Caki2 (cell line): Measurements from ENCODE around the gene RAD51B. TPM values are rescaled to one million over a fixed set of nuclear protein-coding genes. Genes with fewer than 3 reads are reported as not detected.

Source experiments
- DNase-seq: peaks from one replicate; pipeline ENCODE4 v3.0.0-alpha.2; 2015; ENCODE audit warnings: low read depth
- in situ Hi-C: cut with HindIII; loops from 2 replicates; pipeline ENCODE4 v1.10.0; 2016; ENCODE audit warnings: low sequenced_read_pairs, low pct_unique_long_range_greater_than_20kb, mixed read lengths
- total RNA-seq: library from RNA; depleted of rRNA; stranded (reverse); fragments of >200 nt; shearing (Covaris generic); gene quantifications from 2 replicates; pipeline ENCODE4 v1.2.3, GENCODE V29; 2014; ENCODE audit warnings: low replicate concordance

Gene RAD51B
- total RNA-seq, 1 experiment from 2014 or later = 20.8 TPM

DNA sequence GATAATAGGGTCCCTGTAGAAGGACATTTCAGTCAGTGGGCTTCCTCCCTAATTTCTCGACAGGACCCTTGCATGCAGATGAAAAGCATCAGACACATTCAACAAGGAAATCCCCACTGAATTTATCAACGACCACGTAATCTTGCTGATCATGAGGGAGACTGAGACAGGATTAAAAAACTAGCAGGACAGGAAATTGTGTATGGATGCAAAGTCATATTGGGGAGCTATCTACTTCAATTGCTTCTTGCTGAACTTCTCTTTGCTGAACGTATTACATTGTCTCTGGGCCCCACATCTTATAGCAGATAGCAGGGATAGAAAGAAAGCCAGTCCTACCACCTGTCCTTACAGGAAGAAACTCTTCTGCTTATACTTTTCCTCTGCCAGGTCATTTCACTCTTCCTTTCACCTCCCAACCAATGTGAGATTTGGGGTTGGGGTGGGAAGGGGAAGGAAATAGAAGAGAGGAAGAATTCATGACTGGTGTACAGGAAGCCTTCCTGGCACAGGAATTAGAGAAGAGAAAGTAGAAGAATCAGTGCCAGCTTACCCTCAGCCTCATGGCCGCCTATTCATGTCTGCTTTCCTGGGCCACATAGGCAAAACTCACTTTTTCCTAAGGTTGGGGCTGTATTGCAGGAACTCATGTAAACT, 640.0 kb downstream of the RAD51B start:
- in situ Hi-C loops = no loop called here

DNA sequence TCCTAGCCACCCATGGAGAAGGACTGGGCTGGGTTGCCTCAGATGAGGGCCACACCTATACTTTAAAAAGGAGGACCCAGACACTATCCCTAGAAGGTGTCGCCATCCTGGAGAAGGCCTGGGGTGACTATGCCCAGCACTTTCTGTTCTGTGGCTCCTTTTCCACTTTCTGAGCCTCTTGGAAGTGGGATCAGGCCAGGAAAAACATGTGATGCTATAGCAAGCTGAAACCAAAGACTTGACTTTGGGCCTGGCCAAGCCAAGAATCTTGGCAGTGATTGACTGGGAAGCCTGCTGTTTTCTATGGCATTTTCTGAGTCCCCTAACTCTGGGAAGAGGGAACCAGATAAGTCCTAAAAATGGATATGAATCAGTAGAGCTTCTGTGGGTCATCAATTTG, 641.0 kb downstream of the RAD51B start:
- DNase-seq = no peak

More for the DNA sequence above, 640.0 kb downstream of the RAD51B start:
- no peak for DNase-seq

DNA sequence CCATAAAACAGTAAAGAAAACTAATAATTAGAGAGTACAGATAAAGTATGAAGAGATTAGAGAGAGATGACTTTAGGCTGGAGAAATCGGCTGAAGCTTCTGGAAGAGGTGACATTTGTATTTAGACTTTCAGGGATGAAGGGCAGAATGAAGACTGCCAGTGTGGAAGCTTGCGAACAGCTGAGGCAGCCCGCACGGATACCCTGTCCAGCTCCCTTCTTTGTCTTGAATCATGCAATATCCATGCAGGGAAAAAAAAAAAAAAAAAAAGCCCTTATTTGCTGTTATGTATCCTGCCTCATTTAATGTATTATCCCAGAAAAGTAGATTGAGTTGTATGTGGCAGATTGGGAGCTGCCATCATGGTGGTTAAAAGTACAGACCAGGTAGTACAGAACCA, 641.5 kb downstream of the RAD51B start:
- in situ Hi-C loops = no loop called here
- no peak for DNase-seq

More for the DNA sequence above, 641.0 kb downstream of the RAD51B start:
- in situ Hi-C loops = no loop called here

DNA sequence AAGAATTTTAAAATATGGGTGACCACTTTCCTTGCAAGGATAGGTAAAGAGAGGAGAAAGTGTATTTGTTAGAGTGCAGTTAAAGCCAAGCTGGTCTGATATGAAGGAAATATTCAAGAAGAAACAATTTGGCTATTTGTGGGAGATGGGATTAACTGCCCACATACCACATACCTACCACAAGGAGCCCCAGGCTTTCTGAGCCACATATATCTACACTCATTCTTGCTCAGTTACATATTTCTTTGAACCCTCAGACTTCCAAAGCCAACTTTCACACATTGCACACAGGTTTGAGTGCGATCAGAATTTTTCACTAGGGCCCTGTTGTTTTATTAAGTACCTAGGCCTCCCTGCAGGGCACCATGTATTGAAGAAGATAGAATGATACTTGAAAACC, 643.1 kb downstream of the RAD51B start:
- DNase-seq = no peak
- in situ Hi-C loops = no loop called here

DNA sequence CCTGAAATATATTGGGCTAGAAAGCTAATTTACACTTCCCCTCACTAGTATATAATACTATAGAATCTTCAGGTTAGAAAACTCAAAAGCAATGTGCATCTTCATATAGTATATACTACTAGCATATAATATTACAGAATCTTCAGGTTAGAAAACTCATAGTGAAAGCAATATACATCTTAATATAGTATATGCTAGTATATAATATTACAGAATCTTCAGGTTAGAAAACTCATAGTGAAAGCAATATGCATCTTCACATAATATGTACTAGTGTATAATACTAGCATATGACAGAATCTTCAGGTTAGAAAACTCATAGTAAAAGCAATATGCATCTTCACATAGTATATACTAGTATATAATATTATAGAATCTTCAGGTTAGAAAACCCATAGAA, 643.7 kb downstream of the RAD51B start:
- no peak for DNase-seq
- in situ Hi-C loops = no loop called here

DNA sequence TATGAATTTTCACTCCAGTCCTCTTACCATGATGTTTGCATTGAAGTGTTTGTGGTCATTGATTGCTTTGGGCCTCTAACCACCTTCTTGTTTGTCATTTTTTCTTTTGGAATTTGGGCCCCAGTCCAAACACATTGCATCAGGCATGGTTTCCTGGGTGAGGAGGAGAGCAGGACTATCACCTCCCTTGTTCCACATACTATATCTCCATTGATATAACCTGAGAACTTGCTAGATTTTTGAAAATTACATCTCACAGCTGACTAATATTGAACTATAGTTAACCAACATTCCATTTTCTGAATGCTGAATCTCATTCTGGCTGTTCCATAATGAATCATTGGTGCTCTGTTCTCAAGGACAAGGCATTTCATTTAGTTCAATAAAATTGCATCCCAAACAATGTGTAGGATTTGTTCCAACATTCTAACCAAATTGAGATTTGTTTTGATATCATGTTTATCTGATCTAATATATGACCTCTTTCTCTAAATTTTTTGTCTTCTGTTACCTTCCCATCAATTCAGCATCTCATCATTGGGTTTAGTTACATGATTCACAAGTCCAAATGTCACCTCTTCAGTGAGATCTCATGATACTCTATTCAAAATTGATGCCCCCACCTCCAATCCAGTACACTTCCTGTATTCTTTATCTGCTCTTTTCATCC, 644.3 kb downstream of the RAD51B start:
- in situ Hi-C loops = no loop called here
- no peak for DNase-seq

DNA sequence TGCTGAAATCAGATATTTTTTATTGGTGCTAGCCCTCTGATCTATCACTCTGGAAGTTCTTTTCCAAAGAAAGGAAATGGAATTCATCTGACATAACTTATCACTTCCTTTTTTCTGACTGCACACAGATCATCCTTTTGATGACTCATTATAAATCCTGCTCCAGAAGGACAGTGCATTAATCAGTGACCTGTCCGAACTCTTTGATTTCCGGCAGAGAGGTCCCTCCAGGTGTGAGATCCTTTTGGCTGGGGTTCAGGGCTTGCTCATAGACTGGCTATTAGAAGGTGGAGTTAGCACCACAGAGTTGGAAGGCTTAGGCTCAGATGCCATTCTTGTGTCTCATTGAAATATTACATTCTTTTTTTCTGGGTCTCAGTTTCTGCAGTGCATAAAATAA, 645.1 kb downstream of the RAD51B start:
- in situ Hi-C loops = no loop called here
- peak; percentile 43 for DNase-seq

DNA sequence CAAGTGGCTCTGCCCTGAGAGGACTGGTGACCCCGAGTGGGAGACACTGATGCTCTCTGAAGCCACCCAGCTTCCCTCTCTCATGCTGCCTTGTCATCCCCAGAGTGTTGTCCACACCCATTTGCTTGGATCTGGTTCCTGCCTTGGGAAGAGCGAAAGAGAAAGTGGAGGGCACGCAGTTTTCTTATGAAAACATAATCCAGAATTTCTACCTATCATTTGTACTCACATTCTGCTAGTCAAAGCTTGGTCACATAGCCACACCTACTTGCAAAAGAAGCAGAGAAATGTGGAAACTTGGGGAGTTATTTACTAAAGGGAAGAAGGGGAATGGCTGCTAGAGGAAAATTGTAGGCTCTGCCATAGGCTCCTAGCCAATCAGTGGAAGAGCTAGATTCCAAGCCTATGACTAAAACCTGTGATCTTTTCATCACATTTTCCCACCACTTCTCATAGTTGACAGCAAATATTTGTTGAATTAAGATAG, 647.0 kb downstream of the RAD51B start:
- DNase-seq = peak; percentile 87
- in situ Hi-C loops = no loop called here

DNA sequence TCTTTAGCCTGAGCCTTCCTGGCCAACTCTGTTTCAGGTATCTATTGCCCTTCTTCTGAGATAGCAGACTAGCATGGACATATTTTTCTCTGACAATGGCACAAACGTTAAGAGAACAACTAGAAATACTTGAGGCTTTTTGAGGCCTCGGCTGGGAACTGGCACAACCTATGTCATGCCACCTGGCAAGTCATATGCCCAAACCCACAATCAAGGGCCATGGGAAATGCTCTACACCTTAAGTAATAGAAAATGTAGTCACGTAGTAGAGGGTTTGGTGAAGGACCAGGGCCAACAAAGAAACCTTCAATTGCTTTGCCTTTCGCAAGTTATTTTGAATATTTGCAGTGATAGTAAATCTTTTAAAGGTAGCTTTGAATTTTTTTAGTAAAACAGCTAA, 647.8 kb downstream of the RAD51B start:
- in situ Hi-C loops = no loop called here
- no peak for DNase-seq

DNA sequence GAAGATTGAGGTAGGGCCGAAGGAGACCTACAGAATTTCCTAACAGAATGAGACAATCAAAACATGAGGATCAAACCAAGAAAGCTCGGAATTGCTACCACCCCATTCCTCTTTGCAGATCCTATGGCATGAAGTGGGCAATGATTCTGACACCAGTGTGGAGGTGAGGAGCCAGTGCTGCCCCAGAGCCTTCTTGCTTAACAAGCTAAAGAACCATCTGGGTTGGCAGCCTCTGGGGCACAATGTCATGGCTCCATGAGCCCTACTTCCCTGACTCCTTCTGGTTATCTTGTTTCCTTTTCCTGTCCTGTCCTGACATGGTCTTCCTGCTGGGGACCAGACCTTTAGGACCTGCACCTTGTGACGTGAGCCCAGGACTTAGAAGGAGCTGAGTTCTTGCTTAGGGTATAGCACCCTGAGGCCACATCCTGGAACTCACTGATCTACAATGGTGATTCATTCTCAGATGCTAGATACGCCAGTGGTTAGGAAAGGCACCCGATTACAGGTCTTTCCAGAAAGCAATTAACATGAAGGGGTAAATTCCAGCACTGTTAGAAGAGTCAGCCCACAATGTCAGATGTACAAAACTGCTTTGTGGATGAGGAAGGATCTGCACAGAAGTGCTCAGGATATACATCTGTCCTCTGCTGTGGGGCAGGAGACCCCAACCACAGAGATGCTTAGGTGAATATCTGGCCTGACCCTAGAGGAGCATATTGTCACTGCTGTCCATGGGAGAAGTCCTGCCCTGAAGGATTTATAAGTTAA, 649.0 kb downstream of the RAD51B start:
- peak; percentile 42 for DNase-seq
- in situ Hi-C loops = no loop called here

DNA sequence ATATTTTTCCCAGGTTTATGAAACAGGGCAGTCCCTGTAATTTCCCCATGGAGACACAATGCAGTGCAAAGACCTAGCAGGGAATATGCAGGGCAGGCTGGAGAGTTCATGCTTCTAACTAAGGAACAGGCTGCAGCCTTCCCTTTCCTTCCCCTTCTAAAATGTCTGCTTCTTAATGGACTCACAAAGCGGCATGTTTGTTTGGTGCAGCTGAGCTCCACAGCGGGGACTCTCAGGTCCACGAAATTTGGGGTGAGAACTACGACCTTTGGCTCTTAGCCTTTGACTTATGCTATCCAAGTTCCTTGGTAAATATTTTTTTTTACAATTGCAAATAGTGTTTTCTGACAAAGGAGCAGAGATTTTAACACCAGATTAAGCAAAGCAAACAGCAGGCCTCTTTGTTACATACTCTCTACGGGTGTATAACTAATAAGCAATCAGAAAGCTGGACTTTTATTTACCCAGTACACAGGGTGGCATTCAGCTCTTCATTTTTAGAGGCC, 649.7 kb downstream of the RAD51B start:
- in situ Hi-C loops = no loop called here
- DNase-seq = no peak

DNA sequence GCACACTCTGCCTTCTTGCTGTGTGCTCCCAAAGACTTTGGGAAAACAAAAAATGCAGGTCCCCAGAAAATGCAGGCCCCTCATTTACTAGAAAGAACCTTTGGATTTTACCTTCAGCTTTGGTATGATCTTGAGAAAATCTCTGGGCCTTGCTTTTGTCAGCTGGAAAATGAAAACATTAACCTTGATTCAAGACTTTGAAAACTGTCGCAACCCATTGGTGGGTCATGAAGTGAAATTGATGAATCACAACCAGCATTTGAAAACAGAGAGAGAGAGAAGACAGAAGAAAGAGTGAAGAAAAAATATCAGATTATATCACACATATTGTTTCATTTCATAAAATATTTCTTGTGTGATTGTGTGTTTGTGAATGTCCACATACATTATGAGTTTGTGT, 650.8 kb downstream of the RAD51B start:
- in situ Hi-C loops = no loop called here
- no peak for DNase-seq

DNA sequence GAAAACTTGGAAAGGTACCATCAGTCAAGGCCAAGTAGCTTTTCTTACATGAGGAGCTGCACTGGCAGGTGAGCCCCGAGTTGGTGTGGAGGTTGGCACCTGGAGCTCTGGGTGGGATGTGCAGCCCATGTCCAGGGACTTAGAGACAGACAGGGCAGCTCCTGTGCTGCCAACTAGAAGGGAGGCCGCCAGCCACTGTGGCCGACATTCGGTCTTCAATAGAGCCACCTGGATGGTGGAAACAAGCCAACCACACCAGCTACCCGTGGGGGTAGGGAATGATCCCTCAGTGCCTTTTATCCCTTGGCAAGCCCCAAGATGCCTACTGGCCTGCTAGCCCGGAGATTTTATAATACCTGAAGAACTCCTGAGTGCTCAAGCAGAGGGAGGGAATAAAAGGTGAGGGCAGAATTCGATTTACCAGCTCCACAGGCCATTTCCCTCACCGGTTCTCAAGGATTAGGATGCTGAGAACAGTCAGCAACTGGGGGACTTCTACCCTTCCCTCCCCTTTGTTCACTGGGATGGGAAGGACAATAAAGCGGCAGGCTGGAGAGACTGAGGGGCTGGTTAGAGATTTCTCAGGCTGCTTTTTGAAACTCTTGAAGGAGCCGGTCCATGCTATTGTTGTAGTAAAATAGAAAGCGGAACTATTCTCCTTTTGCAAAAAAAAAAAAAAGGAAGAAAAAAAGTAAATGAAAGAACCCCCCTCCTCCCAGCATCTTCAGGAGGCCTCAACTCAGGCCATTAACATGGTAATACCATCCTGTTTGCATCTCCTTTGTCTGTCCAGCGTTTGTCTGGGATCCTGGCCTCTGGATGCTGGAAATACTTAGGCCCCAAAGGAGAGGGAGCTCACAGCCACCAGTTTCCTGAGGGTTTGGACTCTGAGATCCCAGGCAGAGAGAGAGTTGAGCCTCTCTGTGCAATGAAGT, 651.7 kb downstream of the RAD51B start:
- in situ Hi-C loops = no loop called here
- no peak for DNase-seq

DNA sequence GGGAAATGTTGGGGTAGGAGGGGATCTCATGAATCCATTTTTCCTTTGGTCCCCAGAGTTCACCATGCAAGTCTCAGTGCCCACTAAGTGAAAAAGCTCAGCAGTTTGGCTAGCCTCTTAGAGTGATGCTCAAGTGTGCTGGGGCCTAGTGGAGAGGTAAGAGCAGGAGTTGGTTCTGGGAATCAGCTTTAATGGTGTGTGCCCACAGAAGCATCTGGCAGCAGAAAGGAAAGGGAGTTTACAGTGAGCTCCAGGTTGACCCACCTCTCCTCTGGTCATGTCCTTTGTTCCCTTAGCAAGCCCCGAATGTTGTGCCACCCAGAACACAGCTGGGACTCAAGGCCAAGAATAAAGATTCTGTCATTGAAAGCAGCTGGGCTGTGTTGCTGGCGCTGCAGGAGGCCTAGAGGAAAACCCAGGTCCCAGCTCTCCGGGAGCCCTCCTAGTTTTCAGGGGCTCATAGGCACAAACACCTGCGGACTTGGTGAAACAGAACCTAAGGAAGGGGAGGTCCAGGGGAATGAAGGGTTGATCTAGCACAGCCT, 652.5 kb downstream of the RAD51B start:
- no peak for DNase-seq
- in situ Hi-C loops = no loop called here

DNA sequence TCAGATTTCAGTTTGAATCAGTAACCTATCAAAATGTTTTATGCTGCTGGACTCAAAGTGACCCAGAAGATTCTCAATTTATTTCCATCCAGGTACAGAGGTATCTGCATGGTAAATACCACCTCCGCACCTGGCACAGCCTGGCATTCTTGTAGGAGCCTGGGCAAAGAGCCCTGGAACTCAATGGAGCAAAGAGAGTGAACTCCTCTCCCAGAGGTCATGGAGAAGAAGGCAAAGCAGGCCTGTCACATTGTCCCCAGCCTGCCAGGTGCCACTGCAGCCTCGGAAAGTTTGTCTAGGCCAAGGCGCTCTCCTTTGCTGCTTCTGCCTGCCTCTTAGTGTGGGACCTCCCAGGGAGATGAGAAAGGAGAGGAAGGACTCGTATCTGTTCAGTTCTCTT, 653.5 kb downstream of the RAD51B start:
- peak; percentile 49 for DNase-seq
- in situ Hi-C loops = no loop called here

DNA sequence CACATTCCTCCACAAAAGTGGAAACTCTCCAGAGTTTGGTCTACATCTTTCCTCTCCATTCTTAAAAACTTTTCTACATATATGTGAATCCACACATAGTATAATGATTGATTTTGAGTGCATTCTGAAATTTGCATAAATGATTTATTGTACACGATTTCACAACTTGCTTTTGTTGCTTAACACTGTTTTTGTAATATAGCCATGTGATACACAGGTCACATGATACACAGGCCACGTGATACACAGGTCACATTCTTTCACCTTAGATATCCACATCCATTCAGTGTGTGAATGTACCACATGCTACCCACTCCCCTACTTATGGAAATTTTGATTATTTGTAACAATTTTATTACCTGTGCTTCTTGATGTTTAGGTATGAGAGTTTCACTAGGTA, 654.2 kb downstream of the RAD51B start:
- DNase-seq = no peak
- in situ Hi-C loops = no loop called here

DNA sequence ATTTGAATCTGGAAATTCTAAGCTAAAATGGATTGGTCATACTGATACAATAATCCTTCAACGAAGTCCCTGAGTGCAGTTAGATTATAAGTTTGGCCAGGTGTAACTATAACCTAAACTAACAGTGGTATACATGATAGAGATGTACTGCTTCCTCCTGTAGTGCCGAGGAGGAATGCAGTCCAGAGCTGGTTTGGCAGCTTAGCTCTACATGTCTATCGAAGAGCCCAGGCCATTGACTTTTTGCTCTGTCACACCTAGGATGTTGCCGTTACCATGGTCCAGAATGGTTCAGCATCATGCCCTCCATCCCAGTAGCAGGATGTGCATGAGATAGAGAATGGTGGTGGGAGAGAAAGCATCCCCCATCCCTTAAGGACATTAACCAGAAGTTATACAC, 655.2 kb downstream of the RAD51B start:
- no peak for DNase-seq
- in situ Hi-C loops = no loop called here

DNA sequence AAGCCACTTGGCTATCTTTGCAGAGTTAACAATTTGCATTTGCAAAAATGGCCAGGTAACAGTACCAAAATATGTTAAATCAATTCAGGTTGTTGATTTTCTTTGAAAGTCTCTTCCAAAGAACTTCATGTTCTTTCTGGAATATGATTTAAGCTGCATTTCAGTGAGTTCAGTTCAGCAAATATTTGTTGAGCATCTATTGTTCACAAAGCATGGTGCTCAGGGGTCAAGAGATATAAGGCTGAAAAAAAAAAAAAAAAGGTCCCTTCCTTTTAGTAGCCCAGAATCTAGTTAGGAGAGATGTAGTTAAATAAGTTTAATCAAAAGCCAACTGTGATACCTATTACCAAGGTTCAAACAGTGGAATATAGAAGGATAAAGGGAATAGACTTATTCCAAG, 656.2 kb downstream of the RAD51B start:
- in situ Hi-C loops = no loop called here

More for the DNA sequence above, 656.2 kb downstream of the RAD51B start:
- DNase-seq = no peak
